PC-9 (cell line): Measurements from ENCODE around the gene SAMD13.

Experiments
- EZH2 ChIP-seq: fragments of 200-600 bp; sonication (generic); IDR thresholded peaks from 2 replicates; pipeline ENCODE4 v1.8.0; 2017; ENCODE audit warnings: antibody characterized with exemption, low read depth
- TF ChIP-seq, protein P1 (sequence below): fragments of 200-600 bp; sonication (generic); conservative IDR thresholded peaks from 2 replicates; pipeline ENCODE4 v1.6.1; 2017; ENCODE audit warnings: mixed run types, antibody characterized with exemption, mild to moderate bottlenecking, moderate library complexity

DNA sequence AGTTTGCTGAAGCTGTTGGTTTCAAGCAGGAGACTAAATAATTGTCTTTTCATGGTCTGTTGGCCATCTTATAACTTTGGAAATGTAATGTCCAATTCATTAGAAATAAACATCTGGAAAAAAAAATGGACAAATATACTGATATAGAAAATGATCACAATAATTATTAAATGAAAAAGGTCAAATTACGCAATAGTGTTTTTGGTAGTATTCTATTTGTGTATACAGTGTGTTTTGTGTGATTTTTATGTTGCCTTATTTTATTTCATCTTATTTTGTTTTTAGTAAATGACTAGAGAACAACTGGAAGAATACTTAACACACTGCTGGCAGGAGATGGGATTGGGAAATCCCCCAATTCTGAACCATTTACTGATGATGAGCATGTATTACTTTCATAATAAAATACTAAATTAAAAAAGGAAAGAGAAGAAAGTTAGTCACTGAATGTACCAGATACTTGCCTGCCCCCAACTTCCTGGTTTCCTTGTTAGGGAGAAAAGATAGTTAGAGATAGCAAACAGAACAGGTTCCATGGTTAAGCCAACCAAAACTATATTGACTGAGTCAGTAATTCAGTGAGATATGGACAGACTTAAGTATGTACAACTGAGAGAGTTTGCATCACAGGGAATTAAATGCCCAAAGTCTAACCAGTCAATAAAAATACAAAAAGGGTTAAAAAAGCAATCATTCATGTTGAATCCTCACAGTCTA lies 24.0 kb upstream of the SAMD13 start:
- TF ChIP-seq, protein P1, sequence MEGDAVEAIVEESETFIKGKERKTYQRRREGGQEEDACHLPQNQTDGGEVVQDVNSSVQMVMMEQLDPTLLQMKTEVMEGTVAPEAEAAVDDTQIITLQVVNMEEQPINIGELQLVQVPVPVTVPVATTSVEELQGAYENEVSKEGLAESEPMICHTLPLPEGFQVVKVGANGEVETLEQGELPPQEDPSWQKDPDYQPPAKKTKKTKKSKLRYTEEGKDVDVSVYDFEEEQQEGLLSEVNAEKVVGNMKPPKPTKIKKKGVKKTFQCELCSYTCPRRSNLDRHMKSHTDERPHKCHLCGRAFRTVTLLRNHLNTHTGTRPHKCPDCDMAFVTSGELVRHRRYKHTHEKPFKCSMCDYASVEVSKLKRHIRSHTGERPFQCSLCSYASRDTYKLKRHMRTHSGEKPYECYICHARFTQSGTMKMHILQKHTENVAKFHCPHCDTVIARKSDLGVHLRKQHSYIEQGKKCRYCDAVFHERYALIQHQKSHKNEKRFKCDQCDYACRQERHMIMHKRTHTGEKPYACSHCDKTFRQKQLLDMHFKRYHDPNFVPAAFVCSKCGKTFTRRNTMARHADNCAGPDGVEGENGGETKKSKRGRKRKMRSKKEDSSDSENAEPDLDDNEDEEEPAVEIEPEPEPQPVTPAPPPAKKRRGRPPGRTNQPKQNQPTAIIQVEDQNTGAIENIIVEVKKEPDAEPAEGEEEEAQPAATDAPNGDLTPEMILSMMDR = no peak
- TF ChIP-seq EZH2 = no peak
